ENCODE results near the gene AMH. TPM values are rescaled to one million over a fixed set of nuclear protein-coding genes. Genes with fewer than 3 reads are reported as not detected.

Gene AMH
- polyA plus RNA-seq, 12 donors: 0.28 to 7.8 (median 4.2) TPM; not detected in 1

DNA sequence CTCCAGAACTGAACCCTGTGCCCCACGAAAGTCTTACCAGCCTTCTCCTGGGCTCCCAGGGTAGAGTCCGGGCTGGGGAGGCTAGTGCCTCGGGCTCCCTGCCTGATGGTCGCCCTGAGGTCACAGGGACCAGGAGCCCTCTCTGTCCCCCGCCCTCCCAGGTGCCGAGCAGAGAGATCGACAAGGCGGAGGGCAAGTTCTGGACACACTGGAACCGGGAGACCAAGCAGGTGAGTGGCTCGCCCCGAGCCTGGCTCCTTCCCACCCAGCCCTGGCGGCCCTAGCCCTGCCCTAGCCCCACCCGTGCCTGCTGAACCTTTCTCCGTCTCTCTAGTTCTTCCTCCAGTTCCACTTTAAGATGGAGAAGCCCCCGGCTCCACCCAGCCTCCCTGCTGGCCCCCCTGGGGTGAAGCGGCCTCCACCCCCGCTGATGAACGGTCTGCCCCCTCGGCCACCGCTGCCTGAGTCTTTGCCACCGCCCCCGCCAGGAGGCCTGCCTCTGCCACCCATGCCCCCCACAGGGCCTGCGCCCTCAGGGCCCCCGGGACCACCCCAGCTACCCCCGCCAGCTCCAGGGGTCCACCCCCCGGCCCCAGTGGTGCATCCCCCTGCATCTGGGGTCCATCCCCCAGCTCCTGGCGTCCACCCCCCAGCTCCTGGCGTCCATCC is 1.6 kb upstream of the AMH start:
- DNase-seq: no peak

DNA sequence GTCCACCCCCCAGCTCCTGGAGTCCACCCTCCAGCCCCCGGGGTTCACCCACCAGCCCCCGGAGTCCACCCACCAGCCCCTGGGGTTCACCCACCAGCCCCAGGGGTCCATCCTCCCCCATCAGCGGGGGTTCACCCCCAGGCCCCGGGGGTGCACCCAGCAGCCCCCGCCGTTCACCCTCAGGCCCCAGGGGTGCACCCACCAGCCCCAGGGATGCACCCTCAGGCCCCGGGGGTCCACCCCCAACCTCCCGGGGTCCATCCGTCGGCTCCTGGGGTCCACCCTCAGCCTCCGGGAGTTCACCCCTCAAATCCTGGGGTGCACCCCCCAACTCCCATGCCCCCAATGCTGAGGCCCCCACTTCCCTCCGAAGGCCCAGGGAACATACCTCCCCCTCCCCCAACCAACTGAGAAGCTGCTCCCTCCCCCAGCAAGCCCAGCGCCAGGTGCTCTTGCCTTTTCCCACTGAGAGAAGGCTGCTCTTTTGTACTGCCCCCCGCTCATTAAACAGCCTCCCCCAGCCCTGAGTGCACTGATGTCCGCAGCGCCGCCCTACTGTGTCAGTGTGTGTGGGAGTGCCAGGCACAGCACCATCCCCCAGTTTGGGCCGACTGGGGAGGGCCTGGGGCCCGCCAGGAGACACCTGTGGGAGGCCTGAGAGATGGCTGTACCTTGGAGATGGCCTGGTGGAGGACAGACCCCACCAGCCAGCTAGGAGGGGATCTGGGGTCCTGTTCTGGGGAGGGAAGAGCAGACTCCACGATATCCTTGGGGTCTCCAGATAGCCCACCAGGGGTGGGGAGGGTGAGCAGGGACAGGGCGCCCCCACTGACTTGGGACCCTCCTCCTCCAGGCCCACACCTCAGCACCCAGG is 750 bp upstream of the AMH start:
- no peak for DNase-seq

DNA sequence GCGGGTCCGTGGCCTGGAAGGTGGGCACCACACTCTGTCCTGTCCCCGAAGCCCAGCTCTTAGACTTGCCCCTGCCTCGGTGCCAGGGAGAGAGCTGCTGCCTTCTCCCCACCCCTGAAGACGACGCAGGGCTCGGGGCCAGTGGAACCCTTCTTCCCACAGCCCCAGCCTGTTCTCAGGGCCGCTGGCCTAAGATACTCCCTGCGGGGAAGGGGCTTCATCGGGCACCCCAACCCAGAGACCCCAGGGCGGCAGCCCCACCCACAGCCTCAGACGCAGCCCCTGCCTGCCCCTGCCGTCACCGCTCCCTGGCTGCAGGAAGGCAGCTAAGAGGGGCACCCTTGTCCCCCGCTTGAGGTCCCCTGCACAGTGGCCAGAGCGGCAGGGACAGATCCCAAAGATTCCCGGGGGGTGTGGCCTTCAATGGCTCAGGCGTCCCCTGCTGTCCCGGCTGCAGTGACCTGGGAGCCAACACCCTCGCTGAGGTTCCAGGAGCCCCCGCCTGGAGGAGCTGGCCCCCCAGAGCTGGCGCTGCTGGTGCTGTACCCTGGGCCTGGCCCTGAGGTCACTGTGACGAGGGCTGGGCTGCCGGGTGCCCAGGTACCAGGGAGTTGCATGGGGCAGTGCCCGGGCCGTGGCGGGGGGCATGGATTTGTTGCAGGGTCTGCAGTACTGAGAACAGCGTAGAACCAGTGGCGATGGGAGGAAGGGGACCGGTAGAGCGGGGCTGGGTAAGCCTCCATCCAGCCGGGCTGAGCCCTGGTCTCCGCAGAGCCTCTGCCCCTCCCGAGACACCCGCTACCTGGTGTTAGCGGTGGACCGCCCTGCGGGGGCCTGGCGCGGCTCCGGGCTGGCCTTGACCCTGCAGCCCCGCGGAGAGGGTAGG is 1.0 kb downstream of the AMH start:
- DNase-seq: no peak

DNA sequence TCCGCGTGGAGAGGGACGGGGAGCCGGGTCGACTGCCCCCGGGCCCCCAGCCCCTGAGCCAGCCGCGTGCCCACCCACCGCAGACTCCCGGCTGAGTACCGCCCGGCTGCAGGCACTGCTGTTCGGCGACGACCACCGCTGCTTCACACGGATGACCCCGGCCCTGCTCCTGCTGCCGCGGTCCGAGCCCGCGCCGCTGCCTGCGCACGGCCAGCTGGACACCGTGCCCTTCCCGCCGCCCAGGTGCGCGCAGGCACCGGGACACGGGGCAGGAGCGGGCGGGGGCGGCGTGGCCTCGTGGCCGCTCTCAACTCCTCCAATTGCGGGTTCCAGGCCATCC is 1.6 kb downstream of the AMH start:
- DNase-seq: no peak

DNA sequence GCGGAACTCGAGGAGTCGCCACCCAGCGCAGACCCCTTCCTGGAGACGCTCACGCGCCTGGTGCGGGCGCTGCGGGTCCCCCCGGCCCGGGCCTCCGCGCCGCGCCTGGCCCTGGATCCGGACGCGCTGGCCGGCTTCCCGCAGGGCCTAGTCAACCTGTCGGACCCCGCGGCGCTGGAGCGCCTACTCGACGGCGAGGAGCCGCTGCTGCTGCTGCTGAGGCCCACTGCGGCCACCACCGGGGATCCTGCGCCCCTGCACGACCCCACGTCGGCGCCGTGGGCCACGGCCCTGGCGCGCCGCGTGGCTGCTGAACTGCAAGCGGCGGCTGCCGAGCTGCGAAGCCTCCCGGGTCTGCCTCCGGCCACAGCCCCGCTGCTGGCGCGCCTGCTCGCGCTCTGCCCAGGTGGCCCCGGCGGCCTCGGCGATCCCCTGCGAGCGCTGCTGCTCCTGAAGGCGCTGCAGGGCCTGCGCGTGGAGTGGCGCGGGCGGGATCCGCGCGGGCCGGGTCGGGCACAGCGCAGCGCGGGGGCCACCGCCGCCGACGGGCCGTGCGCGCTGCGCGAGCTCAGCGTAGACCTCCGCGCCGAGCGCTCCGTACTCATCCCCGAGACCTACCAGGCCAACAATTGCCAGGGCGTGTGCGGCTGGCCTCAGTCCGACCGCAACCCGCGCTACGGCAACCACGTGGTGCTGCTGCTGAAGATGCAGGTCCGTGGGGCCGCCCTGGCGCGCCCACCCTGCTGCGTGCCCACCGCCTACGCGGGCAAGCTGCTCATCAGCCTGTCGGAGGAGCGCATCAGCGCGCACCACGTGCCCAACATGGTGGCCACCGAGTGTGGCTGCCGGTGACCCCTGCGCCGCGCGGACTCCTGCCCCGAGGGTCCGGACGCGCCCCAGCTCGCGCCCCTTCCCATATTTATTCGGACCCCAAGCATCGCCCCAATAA is 2.3 kb downstream of the AMH start:
- no peak for DNase-seq

DNA sequence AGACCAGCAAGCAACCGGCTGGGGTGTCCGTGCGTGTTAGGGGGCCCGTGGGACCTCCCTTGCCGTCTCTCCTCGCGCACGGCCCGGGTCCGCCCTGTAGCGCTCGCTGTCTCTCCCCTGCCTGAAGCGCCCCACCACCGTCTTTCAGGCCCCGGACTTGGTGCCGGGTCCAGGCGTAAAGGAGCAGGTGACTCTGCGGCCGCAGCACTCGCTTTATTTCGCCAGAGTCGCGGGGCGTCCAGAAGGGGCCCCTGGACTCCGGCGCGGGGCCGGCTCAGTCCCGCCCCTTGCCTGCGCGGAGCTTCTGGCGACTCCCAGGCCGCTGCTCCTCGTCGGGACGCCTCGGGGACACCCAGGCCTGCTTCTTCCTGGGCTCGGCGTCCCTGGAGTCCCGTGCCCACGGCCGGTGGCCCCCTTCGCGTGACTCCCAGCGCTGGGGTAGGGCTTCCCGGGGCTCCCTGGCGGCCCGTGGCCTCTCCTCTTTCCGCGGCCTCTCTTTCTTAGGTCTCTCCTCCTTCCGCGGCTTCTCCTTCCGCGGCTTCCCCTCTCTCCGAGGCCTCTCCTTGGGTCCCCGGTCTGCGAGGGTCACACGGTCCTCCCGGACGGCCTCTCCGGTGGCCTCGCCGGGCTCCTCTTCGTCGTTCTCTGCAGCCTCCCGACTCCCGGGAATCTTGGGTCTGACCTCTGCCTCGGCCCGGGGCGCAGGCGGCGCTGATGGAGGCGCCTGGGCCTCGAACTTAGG is 3.1 kb downstream of the AMH start:
- no peak for DNase-seq

DNA sequence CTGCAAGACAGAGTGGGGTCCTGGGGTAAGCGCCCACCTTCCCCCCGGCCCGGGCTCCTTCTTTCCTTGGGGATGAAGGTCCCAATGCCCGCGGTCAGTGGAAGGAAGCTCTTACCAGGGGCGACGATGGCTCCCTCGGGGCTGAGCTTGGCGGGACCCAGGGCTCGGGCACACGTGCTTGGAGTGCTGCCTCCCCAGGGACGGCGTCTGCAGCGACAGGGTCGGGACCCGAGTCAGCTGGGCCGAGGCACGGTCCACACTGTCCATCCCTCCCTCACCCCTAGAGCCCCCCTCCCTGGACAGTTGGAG is 3.6 kb downstream of the AMH start:
- no peak for DNase-seq

DNA sequence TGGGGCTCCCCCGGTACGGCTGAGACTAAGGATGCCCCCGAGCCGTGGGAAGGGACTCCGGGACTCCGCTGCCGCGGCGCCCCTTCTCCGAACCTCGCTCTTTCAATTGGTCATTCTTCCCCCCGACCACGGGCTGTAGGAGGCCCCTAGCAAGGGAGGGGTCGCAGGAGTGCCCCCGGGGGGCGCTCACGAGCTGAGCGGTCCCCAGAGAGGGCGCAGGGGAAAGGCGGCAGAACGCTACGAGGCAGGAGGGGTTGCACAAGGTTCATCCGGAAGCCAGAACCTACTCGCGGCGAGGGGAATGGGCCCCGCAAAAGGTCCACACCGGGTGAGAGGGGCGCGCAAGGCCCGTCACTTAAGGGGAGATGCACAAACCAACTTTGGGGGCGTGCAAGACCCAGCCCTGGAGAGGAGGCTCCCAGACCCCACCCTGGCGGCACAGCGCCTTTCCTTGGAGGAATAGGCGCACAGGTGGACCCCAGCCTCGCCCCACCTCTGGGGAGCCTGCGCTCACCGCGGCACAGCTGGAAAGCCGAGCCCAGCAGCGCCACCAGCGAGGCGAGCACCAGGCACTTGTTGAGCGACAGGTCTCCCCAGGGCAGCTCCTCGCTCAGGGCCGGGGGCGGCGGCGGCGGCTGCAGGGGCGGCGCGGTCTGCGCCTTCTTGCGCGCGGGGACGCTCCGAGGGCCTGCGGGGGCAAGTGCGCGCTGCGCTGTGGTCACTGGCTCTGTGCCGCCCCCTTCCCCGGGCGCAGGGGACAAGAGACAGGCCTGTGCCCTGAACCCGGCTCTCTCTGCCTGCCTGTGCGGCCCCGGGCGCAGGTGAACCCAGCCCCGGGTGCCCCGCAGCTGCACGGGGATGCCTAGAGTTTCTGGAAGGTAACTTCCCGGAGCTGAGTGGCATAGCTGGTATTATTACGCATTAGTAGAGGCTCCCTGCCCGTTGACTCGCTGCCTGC is 4.3 kb downstream of the AMH start:
- no peak for DNase-seq

DNA sequence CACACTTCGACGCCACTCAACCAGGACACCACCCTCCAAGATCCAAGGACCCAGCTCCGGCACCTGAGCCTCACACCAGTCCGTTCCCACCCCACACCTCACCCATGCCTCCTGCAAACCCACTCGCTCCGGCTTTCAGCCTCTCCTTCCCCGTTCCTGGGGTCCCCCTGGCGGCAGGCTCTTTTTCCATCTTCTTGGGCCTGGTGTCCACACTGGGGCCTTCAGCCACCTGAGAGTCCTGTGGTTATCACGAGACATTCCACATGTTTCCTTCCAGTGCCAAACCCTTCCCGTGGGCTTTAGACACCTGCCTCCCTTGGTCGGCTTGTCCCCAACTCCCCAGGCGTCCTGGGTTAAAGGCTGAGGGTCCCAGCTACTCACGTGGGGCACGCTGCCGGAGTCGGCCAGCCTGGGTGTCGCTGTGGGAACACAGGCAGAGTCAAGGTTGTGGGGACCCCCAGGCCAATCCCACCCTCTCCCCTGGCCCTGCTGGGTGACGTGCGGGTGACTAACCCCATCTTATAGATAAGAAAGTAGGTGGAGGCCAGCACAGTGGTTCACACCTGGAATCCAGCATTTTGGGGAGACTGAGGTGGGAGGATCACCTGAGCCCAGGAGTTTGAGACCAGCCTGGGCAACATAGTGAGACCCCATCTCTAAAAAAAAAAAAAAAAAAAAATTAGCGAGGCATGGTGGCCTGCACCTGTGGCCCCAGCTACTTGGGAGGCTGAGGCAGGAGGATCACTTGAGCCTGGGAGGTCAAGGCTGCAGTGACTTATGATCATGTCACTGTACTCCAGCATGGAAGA is 5.1 kb downstream of the AMH start:
- no peak for DNase-seq

DNA sequence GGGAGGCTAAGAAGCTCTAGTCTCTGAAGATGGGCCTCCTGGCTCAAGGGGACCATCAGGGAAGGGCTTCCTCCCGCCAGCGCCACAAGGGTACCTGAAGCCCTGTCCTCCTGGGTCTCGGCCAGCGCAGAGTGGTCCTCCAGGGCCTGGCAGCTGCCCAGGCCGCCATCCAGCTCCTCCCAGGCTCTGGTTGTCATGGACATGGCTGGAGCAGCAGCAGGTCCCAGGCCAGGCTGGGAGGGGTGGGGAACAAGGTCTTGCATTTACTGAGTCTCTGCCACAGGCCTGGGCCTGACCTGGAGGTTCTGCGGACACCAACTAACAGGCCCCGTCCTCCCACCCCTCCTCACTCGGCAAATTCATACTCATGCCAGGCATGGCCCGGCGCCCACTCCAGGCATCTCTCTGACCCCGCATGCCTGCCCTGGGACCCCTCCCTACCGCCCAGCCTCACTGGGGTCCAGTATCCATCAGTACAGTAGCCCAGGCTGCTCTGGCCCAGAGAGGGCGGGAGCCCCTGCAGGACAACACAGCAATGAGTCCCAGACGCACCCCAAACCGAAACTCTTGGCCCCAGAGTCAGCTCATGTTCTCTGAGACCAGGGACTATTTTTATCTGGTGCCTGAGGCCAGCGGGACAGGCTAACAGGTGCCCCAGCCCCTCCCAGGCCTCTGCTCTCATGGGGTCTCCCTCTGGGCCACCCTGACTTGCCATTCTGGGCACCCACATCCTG is 6.2 kb downstream of the AMH start:
- no peak for DNase-seq

DNA sequence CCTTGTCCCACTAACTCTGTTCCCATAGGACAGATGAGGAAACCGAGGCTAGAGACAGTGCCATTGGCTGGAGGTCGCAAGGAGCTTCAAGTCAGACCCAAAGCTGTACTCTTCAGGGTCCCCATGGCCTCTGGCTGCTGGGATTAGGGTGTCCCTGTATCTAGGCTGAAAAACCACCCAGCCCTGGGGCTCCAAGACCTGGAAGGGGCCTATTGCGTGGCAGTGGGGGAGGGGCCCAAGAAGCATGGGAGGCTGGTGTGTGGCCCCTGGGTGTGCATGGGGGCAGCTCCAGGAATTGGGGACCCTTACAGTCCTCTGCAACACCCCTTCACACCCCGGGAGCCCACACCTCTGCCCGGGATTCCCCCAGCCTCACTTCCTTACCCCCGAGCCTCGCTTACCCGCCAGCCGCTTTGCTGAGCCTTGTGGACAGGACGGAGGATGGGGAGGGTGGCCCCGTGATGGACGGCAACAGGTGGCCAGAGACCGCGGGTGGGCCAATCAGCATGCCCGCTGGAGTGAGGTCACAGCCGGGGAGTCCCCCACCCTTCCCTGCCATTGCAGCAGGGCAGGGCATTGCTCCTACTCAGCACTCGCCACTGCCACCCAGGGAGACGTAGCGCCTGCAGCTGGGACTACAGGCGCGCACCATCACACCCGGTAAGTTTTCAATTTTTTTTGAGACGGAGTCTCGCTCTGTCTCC is 7.0 kb downstream of the AMH start, which contains the start of gene JSRP1:
TSS of gene JSRP1 (minus strand) at position 436 of the 704 bp plus-strand sequence. CDS start 1,103 bp downstream, outside the sequence.
- DNase-seq: no peak

DNA sequence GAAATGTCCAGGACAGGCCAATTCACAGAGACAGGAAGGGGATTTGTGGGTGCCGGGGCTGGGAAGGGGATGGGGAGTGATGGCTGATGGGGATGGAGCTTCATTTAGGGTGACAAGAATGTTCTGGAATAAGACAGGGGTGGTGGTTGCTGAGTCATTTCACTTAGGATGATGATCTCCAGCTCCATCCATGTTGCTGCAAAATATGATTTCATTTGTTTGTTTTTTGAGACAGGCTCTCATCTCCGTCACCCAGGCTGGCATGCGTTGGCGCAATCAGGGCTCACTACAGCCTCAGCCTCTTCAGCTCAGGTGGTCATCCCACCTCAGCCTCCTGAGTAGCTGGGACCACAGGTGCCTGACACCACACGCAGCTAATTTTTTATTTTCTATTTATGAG is 10.2 kb downstream of the AMH start:
- no peak for DNase-seq

DNA sequence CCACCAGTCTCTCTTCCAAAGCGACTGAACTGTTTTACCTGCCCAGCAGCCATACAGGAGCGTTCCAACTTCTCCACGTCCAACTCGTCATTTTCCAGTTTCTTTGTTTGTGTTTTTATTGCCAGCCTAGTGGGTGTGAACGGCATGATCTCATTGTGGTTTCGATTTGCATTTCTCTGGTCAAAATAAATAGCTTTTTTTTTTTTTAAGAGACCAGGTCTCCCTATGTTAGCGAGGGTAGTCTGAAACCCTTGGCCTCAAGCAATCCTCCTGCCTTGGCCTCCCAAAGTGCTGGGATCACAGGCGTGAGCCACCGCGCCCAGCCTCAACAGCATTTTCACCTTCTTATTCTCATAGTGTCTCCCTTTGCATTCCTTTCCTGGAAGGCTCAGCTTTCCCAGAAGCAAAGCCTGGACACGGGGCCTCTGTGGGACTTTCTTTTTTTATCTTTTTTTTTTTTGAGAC is 11.2 kb downstream of the AMH start:
- DNase-seq: no peak

DNA sequence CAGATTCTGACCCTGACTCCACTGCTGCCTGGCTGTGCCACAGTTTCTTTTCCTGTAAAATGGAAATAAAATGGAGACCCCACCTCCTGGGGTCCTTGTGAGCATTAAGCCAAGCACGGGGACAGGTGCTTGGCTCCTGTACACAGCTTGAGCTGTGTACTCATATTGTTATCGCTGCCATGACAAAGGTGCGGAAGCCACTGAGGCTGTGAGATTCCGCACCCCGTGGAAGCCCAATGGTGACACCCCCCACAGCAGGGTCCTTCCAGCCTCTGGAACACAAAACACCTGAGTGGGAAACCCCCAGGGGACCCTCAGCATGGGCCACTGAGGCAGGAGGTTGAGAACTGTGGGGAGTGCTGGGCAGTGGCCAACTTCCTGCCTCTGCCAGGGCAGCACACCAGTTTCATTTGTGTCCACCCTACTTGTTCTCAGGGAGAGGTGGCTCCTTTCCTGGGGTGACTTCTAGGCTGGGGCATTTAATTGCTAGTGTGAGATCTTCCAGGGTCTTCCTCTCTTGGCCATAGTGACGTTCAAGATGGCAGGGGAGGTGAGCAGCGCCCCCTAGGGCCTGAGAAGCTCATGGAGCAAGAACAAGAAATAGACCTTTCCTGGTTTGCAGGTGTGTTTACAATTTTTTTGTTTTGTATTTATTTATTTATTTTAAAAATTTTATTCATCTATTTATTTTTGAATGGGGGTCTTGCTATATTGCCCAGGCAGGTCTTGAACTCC is 12.5 kb downstream of the AMH start:
- DNase-seq: no peak

DNA sequence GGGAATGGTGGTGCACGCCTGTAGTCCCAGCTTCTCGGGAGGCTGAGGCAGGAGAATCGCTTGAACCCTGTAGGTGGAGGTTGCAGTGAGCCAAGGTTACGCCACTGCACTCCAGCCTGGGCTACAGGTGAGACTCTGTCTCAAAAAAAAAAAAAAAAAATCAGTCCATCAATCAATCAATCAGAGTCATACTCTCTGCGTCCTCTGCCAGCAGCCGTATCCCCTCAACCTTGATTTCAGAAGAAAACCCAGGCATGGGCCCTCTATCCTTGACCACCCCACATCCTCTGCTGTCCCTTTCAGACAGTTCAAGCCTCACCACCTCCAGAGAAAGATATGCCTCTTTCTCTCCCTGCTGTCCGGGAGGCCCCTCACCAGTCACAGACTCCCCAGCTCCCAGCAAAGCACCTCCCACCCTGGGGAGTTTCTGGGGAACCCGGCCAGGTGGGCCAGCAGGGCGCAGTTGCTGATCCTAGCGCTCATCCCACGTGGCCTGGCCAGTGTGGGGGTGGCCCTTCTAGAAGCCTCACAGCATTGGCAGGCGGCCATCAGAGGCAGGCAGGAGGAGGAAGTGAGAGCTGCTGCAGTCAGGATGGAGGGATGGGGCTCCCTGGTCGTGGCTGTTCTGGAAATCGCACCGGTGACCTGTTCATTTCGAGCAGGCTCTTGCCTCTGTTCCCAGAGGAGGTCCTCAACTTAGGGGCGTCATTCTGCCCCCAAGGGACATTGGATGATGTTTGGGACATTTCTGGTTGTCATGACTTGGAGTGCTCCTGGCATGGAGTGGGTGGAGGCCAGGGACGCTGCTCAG is 17.3 kb downstream of the AMH start:
- peak; percentile 63 for DNase-seq
